Occipital lobe (tissue), 2 donors: ENCODE data around the gene SLC23A2. TPM values are rescaled to one million over a fixed set of nuclear protein-coding genes. Genes with fewer than 3 reads are reported as not detected.
"Not testable (repeated sequence)": the region's sequence is repeated elsewhere in the genome, so short reads cannot be mapped to it uniquely, and the experiment has no call there.

Source experiments
- DNase-seq: peaks from one replicate; lab custom pipeline; 2025; lab: John Stamatoyannopoulos, UW
- total RNA-seq: library from RNA; depleted of rRNA; stranded (reverse); fragments of >200 nt; gene quantifications from one replicate; pipeline ENCODE4 v1.2.3, GENCODE V29; 2014

The SLC23A2 gene
- total RNA-seq: 52.9 TPM

DNA sequence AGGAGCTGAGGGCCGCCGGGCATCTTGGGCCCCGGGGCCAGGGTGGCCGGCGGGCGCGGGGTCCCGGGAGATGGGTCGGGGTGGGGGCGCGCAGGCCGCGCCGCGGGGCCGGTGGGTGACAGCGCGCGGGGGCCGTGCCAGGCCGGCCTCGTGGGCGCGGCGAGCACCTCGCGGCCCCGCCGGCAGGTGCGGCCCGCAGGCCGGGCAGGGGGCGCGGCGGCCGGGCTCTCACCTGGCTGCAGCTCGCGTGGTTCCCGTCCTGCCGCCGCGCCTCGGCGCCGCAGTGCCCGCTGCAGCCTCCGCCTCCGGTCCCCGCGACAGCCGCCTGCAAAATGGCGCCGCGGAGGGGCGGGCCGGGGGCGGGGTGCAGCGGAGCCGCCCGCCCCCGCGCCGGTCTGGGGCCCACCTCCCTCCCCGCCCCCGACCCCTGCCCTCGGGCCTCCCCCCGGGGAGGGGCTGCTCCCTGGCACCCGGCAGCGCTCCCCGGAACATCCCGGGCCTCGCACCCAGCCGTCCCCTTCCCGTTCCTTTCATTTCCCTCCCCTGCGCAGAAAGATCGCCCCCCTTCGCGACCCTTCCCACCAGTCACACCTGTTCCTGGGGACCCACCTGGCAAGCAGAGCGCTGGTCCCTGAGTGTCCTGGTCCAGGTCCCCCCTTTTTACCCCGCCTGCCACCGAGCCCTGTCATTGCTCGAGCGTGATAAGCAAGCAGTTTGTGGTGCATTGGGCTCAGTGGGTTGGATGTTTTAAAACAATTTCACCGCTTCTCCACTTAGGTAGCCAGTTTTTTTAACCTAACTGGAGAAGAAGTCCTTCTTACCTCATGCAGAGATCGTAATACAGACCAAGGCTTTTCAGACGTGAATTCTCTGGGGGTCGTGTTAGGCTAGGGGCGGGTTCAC, at the start of gene SLC23A2:
Gene SLC23A2, minus strand, starts transcription at position 337 of the 903 bp plus-strand sequence. CDS start 68,948 bp downstream, outside the sequence.
- DNase-seq: no peak

GRCh38 chr20:5046656-5047339, 45.5 kb upstream of the SLC23A2 start:
- DNase-seq: no peak

DNA sequence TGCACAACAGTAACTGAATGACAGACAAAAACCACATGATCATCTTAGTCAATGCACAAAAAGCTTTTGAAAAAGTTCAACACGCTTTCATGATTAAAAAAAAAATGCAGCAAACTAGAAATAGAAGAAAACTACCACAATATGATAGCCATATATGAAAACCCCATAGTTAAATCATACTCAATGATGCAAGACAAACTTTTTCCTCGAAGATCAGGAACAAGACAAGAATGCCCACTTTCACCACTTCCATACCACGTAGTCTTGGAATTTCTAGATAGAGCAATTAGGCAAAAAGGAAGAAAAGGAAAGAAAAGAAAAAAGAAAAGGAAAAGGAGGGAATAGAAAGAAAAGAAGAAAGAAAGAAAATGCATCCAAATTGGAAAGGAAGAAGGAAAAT, 44.6 kb upstream of the SLC23A2 start:
- DNase-seq: no peak

GRCh38 chr20:5044075-5044620, 42.8 kb upstream of the SLC23A2 start:
- no peak for DNase-seq

- no peak for DNase-seq
Measured at GRCh38 chr20:5041433-5041832, 40.1 kb upstream of the SLC23A2 start.

- DNase-seq: no peak
Measured at GRCh38 chr20:5040345-5040744, 39.0 kb upstream of the SLC23A2 start.

DNA sequence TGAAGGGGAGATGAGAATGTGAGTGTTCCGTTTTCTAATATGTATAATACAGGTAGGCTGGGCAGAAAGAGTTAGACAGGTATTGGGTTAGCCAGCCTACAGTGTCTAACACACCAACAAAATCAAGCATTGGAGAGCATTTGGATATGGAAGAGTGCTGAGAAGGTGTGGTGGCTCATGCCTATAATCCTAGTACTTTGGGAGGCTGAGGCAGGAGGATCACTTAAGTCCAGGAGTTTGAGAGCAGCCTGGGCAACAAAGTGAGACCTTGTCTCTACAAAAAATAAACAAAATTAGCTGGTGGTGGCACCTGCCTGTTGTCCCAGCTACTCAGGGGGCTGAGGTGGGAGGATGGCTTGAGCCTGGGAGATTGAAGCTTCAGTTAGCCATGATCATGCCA, 38.6 kb upstream of the SLC23A2 start:
- no peak for DNase-seq

DNA sequence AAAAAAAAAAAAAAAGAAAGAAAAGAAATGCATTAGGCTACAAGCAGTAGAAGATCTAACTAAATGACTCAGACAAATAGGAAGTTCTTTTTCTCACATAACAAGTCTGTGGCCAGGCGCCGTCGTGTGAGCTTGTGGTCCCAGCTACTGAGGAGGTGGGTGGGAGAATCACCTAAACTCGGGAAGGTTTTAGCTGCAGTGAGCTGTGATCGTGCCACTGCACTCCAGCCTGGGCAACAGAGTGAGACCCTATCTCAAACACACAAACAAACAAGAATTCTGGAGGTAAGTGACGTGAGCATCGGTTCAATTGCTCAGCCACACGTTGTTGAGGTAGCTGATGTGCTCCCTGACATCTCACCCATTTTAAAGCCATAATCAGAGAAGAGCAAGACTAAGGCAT, 37.9 kb upstream of the SLC23A2 start:
- no peak for DNase-seq

DNA sequence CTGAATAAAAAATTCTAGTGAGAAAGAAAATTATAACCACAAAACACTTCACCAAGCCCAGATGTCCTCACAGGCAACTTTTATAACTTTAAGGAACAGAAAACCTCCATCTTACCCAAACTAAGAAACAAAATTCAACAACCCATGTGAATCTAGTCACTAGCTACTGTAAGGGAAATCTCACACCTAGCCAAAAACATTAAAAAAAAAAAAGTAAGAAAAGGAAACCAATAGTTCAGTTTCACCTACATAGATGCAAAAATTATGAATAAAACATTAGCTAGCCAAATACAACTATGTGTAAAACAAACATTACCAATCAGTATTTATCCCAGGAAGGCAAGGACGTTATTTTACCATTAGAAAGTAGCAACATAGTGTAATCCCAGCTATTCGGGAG, 35.5 kb upstream of the SLC23A2 start:
- no peak for DNase-seq

DNA sequence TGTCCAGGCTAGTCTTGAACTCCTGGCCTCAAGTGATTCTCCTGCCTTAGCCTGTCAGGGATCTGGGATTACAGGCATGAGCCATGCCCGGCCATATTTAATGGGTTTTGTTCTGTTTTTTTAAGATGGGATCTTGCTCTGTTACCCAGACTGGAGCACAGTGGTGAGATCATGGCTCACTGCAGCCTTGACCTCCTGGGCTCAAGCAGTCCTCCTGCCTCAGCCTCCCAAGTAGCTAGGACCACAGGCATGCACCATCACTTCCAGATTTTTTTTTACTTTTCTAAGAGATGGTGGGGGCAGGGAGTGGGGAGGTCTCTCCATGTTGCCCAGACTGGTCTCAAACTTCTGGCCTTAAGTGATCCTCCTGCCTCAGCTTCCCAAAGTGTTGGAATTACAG, 34.2 kb upstream of the SLC23A2 start:
- DNase-seq: not testable (repeated sequence)

DNA sequence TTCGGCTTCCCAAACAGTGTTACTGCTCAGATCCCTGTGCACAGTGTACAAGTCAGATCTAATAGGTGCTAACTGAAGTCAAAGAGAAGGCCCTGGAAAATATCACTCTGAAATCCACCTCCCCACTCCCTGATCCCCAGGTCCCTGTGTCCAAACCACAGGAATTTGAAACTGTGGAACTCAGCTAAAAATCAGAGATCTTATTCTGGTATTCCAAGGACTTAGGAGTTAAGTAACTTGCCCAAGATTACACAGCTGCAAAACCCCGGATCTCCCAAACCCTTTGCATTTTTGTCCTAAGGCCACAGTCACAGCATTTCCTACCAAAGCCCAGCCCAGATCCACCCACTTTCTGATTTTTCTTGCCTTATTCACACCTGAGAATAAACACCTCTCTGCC, 32.3 kb upstream of the SLC23A2 start:
- DNase-seq: no peak

GRCh38 chr20:5031701-5032100, 30.4 kb upstream of the SLC23A2 start:
- DNase-seq: not testable (repeated sequence)

DNA sequence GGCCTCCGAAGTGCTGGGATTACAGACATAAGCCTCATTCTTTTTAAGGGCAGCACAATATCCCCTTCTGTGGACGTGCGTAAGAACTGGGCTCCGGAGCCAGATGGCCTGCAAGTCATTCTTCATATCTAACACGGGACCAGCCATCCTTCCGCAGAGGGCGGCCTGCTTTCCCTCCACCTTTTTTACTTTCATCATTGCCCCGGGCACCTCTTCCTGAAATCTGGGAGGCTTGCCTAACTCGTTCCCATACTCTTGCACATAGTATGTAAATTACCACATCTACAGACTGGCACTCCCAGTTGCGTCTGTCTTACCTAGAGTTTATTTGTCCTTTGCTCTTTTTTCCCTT, 29.9 kb upstream of the SLC23A2 start:
- no peak for DNase-seq

DNA sequence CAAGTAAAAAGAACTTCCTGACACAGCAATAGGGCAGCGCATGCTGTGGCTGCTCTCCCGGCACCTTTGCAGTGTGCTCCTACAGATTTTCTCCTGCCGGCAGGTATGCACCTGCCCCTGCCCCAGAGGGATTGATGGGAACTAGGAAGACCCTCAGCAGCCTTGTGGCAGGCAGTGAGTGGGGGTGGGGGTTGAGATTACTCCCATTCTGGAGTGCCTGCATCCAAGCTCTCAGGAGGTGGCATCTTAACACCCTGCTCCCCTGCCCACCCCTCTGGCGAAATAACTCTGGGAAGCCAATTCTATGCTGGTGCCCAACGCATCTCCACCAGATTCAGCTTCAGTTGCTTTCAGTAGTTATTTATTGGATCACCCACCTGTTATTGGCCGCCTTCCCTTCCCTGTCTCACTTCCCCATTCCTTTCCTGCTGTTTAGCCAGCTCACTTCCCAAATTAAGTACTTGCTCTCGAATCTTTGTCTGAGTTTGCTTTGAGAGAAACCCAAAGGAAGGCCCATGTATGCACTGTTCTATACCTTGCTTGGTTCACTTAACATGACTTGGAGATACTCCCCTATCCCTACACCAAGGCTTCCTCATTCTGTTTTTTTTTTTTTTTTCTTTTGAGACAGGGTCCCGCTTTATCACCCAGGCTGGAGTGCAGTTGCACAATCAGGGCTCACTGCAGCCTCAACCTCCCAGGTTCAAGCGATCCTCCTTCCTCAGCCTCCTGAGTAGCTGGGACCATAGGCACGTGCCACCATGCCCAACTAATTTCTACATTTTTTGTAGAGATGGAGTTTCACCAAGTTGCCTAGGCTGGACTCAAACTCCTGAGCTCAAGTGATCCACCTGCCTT, 29.3 kb upstream of the SLC23A2 start:
- no peak for DNase-seq

- not testable (repeated sequence) for DNase-seq
Measured at GRCh38 chr20:5028258-5029059, 27.1 kb upstream of the SLC23A2 start.

GRCh38 chr20:5024982-5025381, 23.7 kb upstream of the SLC23A2 start:
- DNase-seq: no peak

GRCh38 chr20:5024103-5024502, 22.8 kb upstream of the SLC23A2 start:
- no peak for DNase-seq

DNA sequence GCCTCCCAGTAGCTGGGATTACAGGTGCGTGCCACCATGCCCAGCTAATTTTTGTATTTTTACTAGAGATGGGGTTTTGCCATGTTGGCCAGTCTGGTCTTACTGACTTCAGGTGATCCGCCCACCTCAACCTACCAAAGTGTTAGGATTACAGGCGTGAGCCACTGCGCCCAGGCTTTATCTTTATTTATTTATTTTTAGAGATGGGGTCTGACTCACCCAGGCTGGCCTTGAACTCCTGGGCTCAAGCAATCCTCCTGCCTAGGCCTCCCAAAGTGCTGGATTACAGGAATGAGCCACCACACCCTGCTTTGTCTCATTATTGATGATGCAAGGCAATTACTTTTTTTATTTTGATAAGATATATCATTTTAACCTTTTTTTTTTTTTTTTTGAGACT, 21.9 kb upstream of the SLC23A2 start:
- DNase-seq: not testable (repeated sequence)

- no peak for DNase-seq
Measured at GRCh38 chr20:5020760-5021159, 19.4 kb upstream of the SLC23A2 start.

- no peak for DNase-seq
Measured at GRCh38 chr20:5013682-5014447, 12.6 kb upstream of the SLC23A2 start.
